ENCODE data around the gene ASB13. TPM values are rescaled to one million over a fixed set of nuclear protein-coding genes. Genes with fewer than 3 reads are reported as not detected.

The ASB13 gene
- total and polyA plus RNA-seq, 8 donors: 8.7 to 22.2 (median 11.8) TPM

DNA sequence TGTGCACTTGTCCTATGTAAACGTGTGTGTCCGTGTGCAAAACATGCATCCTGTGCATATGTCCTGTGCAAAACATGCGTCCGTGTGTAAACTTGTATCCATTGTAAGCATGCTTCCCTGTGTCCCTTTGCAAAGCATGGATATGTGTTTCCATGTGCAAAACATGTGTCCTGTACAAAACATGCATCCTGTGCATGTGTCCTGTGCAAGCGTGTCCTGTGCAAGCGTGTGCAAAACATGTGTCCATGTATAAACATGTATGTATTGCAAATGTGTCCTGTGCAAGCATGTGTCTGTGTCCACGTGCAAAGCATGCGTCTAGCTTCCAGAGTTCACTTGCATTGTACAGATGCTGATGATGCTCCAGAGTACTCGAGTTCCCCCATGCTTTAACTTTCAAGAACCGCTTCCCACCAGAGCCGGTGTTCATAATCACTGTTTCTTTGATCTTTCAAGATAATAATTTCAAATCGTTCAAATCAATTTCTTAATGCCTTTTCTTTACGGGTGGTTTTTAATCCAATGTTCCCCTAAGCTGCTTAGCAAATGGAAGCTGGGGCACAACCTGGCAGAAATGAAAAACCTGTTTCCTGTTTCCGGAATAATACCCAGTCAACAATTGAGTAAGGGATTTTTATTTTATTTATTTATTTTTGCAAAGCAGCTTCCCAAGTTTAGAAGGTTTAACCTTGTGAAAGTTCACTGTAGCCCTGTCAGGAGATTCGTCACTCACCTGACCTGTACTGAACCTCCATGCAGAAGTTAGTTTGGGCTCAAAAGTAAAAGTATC lies 641 bp upstream of the ASB13 start:
- Histone ChIP-seq H3K27ac (no peak overlapping the region), H3K4me3 (peak overlapping the region; percentile 77 to 96 (median 90)), H3K9me3 (no peaks in the 10 kb centered on the region), H3K4me1 (peaks cover 4 to 18% (median 11%) of the 10 kb centered on the region in 3 donors), H3K27me3 (no peaks in the 10 kb centered on the region), H3K36me3 (no peaks in the 10 kb centered on the region)
- intact Hi-C loops (cut with DNase I): no loop called here
- WGBS, 2 donors: 33 to 37% methylated on average over 15 of the region's 15 CpGs
- TF ChIP-seq, protein P1, sequence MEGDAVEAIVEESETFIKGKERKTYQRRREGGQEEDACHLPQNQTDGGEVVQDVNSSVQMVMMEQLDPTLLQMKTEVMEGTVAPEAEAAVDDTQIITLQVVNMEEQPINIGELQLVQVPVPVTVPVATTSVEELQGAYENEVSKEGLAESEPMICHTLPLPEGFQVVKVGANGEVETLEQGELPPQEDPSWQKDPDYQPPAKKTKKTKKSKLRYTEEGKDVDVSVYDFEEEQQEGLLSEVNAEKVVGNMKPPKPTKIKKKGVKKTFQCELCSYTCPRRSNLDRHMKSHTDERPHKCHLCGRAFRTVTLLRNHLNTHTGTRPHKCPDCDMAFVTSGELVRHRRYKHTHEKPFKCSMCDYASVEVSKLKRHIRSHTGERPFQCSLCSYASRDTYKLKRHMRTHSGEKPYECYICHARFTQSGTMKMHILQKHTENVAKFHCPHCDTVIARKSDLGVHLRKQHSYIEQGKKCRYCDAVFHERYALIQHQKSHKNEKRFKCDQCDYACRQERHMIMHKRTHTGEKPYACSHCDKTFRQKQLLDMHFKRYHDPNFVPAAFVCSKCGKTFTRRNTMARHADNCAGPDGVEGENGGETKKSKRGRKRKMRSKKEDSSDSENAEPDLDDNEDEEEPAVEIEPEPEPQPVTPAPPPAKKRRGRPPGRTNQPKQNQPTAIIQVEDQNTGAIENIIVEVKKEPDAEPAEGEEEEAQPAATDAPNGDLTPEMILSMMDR (IDR thresholded peaks at IDR 0.05): no peak
- no peak for ATAC-seq
- no peak for FAIRE-seq
- DNase-seq: no peak

DNA sequence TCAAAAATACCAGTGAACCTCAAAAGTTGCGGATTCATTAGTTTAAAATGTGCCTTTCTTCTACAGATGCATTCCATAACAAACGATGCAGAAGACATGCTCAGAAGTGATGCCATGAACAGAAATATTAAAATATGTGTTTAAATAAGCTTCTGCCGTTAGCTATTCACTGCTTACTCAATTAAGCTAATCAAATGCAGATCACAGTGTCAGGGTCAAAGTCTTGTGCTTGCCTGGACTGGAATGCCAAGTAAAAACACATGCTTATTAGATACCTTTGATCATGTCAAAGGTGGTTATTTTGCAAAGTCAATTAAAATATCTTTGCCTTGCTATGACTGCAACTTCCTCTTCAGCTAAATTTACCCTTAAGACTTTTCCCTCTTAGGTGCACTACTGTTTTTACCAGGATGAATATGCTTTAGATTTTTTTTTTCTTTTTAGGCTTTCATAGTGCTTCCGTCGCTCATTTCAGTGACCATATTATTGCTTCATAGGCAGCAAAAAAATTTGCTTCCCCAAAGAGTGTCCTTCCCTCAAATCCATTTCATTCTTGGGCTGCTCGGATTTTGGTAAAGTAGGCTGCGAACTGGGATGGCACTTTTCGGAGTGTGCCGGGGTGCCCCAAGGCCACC lies 905 bp downstream of the ASB13 start:
- ATAC-seq (no peak), FAIRE-seq (no peak), DNase-seq (no peak)
- intact Hi-C loops (cut with DNase I): no loop called here
- WGBS, 2 donors: 18 to 19% methylated on average over 9 of the region's 9 CpGs
- H3K27ac ChIP-seq: peak overlapping the region; percentile 61 to 76 (median 70)
- H3K4me3 ChIP-seq: peak overlapping the region; percentile 77 to 96 (median 90)
- H3K36me3 ChIP-seq: no peaks in the 10 kb centered on the region
- no peaks in the 10 kb centered on the region for H3K27me3 ChIP-seq
- TF ChIP-seq, protein P1 (IDR thresholded peaks at IDR 0.05): no peak
- H3K9me3 ChIP-seq: no peaks in the 10 kb centered on the region
- H3K4me1 ChIP-seq: peaks cover 4 to 18% (median 11%) of the 10 kb centered on the region in 3 donors

DNA sequence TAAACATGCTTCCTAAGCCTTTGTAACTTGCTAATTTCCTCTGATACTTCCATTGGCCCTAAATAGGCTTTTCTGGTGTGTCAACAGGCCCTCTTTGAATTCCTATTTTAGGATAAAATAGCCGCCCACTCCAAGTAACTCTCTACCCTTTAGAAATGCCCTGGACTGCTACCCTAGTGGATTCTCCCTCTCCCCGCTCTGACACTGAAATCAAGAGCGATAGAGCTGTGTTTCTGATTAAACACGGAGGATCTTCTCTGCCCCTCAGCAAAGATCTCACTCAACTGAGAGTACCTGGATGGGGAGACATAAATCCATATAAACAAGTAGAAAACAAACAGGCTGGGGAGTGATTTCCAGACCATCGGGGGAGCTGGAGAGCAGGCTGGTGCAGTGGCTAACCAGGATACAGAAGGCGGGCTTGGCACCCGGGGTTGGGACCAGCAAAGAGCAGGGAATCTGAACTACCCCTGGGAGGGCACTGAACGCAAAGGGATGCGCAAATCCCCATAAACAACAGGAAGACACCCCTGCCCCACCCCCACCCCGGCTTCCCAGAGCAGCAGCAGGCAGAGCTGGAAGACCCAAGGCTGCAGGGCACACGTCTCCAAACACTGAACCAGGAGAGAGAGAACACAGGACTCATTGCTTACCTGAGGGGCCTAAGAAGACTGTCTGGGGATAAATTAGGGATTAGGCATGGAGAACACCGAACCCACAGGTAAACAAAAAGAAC lies 2.5 kb downstream of the ASB13 start:
- no peak for ATAC-seq
- Histone ChIP-seq H3K4me1 (peaks cover 4 to 18% (median 11%) of the 10 kb centered on the region in 3 donors), H3K36me3 (no peaks in the 10 kb centered on the region), H3K27me3 (no peaks in the 10 kb centered on the region), H3K9me3 (no peaks in the 10 kb centered on the region), H3K4me3 (no peak overlapping the region), H3K27ac (no peak overlapping the region)
- TF ChIP-seq, protein P1 (IDR thresholded peaks at IDR 0.05): no peak
- 69 to 73% methylated on average over 12 of the region's 12 CpGs for WGBS, 2 donors
- intact Hi-C loops (cut with DNase I): no loop called here
- DNase-seq: no peak
- no peak for FAIRE-seq

DNA sequence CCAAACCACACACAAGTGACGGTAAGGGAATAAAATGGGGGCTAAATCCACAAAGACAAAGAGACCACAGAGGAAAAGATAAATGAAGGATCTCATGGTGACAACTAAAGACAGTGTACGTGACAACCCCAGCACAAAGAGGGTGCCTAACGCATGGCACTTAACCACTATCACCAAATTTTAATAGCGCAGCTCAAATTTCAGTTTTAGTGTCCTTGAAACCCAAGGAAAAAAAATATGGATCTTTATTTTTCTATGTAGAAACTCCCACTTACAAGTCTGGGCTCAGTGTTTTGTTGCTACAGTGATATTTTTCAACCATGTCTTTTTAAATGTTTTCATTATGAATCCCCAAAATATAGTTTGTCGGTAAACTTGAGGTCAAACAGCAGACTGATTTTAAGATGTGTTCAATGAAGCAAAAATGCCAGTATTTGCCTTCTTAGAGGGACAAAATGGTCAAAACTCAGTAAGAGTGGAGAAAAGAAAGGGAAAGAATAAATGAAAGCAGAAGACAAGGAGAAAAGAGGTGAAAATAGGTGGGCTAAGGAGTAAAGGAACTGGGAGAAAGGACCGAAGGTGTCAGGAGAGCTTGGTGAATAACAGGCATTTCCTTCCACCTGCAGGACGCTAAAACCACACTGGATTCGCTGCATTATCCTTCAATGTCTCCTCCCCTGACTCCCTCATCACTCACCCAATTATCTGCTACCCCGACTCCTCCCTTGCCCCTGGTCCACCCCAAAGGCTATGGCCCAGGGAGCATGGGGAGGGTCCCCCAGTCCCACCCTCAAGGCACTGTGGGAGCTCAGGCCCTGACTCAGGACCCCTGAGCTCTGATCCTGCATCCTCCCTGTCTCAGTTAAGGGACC lies 3.5 kb downstream of the ASB13 start:
- H3K27ac ChIP-seq: no peak overlapping the region
- peaks cover under 1 to 14% (median 7%) of the 10 kb centered on the region in 3 donors for H3K4me1 ChIP-seq
- FAIRE-seq (no peak), ATAC-seq (no peak), DNase-seq (no peak)
- TF ChIP-seq, protein P1 (IDR thresholded peaks at IDR 0.05): no peak
- no peaks in the 10 kb centered on the region for H3K36me3 ChIP-seq
- no peaks in the 10 kb centered on the region for H3K27me3 ChIP-seq
- intact Hi-C loops (cut with DNase I): no loop called here
- 63 to 82% methylated on average over 9 of the region's 9 CpGs for WGBS, 2 donors
- H3K9me3 ChIP-seq: no peaks in the 10 kb centered on the region
- no peak overlapping the region for H3K4me3 ChIP-seq

Measured in pancreas (tissue), 10 donors.